Fibroblast of villous mesenchyme (primary cell): ENCODE results near the gene FGFR3. TPM values are rescaled to one million over a fixed set of nuclear protein-coding genes. Genes with fewer than 3 reads are reported as not detected.
A peak's percentile ranks its signal among the peaks of the same experiment; 100 is the strongest.

Source experiments
- DNase-seq: peaks from one replicate; pipeline ENCODE4 v3.0.0-alpha.2; 2010; ENCODE audit warnings: low read depth
- H3K4me3 ChIP-seq: 2 replicates; pipeline ENCODE4 v1.5.1; 2011; ENCODE audit warnings: low read depth, mild to moderate bottlenecking, low read length
- total RNA-seq: library from RNA; depleted of rRNA; stranded (reverse); fragments of >200 nt; gene quantifications from 2 replicates; pipeline ENCODE4 v1.2.3, GENCODE V29; 2012
- TF ChIP-seq, protein P1 (sequence below): IDR thresholded peaks from 2 replicates; pipeline ENCODE4 v1.5.1; 2012; ENCODE audit warnings: low read depth, mild to moderate bottlenecking, low read length; ENCODE audit not compliant: insufficient read depth

The FGFR3 gene
- total RNA-seq, 1 donor = 0.86 TPM

- TF ChIP-seq, protein P1, sequence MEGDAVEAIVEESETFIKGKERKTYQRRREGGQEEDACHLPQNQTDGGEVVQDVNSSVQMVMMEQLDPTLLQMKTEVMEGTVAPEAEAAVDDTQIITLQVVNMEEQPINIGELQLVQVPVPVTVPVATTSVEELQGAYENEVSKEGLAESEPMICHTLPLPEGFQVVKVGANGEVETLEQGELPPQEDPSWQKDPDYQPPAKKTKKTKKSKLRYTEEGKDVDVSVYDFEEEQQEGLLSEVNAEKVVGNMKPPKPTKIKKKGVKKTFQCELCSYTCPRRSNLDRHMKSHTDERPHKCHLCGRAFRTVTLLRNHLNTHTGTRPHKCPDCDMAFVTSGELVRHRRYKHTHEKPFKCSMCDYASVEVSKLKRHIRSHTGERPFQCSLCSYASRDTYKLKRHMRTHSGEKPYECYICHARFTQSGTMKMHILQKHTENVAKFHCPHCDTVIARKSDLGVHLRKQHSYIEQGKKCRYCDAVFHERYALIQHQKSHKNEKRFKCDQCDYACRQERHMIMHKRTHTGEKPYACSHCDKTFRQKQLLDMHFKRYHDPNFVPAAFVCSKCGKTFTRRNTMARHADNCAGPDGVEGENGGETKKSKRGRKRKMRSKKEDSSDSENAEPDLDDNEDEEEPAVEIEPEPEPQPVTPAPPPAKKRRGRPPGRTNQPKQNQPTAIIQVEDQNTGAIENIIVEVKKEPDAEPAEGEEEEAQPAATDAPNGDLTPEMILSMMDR = no peak
- DNase-seq = no peak
- H3K4me3 ChIP-seq = no peak overlapping the region
Measured at GRCh38 chr4:1780435-1780834, 12.7 kb upstream of the FGFR3 start.

GRCh38 chr4:1783015-1783414 is 10.1 kb upstream of the FGFR3 start:
- no peak overlapping the region for H3K4me3 ChIP-seq
- TF ChIP-seq, protein P1 = no peak
- DNase-seq = no peak

DNA sequence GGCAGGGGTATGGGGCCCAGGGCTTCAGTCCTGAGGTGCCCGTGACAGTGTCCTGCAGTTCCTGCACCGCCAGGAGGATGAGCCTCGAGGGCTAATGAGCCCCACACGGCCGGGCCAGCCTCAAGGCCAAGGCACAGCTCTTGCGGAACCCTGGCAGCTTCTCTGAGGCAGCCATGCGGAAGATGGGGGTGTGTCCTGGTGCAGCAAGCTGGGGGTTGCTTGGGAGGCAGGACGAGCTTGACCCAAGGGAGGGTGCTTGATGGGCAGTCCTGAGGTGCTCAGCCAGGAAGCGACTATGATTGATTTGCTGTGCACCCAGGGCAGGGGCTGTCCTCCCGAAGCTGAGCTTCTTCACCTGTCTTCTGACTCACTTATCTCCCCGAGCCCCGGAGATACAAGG is 9.1 kb upstream of the FGFR3 start:
- TF ChIP-seq, protein P1 = no peak
- no peak for DNase-seq
- no peak overlapping the region for H3K4me3 ChIP-seq

- H3K4me3 ChIP-seq = no peak overlapping the region
- no peak for DNase-seq
- TF ChIP-seq, protein P1 = no peak
Measured at GRCh38 chr4:1784395-1784788, 8.7 kb upstream of the FGFR3 start.

- TF ChIP-seq, protein P1 = no peak
- peak; percentile 30 for DNase-seq
- H3K4me3 ChIP-seq = no peak overlapping the region
Measured at GRCh38 chr4:1784789-1785591, 8.1 kb upstream of the FGFR3 start.

DNA sequence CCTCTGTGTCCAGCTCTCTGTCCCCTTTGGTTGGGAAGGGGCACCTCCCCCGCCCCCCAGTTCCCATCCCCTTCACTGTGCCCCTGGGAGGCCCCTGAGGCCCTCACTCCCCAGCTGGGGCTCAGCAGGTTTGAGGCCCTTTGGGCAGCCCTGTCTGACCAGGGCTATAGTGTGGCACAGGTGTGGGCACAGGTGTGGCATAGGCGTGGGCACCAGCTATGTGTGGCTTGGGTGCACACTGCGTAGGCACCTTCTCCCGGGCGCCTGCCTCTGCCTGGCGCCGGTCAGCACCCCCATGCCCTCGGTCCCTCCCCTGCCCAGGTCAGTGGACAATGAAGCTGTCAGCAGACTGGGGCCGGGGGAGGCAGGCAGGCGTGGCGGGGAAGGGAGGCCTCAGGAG is 7.5 kb upstream of the FGFR3 start:
- TF ChIP-seq, protein P1 = no peak
- no peak overlapping the region for H3K4me3 ChIP-seq
- no peak for DNase-seq
